Ecto neural progenitor cell (in vitro differentiated cells): ENCODE data around the gene FRMPD4.

Experiments used
- DNase-seq: peaks from one replicate; pipeline ENCODE4 v3.0.0-alpha.2; 2018; ENCODE audit warnings: low spot score

FRMPD4 gene

GRCh38 chrX:12210971-12211370, 72.7 kb downstream of the FRMPD4 start:
- no peak for DNase-seq

DNA sequence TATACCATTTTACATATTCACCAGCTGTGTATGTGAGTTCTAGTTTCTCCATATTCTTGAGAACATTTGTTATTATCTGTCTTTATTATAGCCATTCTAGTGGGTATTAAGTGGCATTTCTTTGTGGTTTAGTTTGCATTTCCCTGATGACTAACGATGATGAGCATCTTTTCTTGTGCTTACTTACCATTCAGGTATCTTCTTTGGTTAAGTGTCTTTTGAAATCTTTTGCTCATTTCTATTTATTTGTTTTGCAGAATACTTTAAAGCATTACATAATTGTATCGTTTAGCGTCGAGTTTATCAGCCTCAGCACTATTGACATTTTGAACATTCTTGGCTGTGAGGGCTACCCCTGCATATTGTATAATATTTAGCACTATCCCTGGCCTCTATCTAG, 85.4 kb downstream of the FRMPD4 start:
- DNase-seq, result no peak

GRCh38 chrX:12225107-12225506, 86.8 kb downstream of the FRMPD4 start:
- no peak for DNase-seq

DNA sequence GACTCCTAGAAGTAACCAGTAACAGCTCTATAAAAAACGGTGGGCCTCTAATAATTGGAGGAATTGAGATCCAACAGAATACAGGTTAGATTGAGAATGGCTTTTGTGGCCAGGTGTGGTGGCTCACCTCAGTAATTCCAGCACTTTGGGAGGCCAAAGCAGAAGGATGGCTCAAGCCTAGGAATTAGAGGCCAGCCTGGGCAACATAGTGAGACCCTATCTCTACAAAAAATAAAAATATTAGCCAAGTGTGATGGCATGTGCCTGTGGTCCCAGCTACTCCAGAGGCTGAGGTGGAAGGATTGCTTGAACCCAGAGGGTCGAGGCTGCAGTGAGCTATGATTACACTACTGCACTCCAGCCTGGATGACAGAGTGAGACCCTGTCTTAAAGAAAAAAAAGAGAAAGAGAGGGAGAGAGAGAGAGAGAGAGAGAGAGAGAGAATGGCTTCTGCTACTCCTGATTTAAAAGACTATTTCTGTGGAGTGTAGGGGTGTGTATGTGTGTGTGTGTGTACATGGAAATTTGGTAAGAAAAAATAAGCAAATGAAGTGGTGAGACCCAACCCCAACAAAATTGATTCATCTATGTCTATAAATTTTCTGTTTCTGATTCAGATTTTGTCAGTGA, 89.3 kb downstream of the FRMPD4 start:
- no peak for DNase-seq

- no peak for DNase-seq
Measured at GRCh38 chrX:12228862-12229261, 90.6 kb downstream of the FRMPD4 start.

DNA sequence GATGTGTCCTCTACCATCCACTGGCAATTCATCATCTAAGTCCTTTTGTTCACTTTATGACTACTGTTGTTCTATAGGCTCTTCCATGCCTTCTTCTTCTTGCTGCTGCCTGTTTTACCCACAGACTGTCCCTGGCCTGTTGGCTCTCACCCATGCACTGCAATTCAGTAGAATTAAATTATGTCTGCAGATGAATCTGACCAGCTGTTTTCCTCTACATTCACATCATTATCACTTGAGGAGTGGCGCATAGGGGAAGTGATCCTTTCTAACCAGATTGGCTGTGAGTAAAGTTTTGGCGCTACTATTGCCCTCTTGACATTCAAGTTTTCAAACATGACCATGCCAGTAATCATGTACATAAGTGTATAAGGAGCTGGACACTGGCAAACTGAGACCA, 91.7 kb downstream of the FRMPD4 start:
- no peak for DNase-seq

GRCh38 chrX:12234534-12235329, 96.5 kb downstream of the FRMPD4 start:
- DNase-seq, result no peak

DNA sequence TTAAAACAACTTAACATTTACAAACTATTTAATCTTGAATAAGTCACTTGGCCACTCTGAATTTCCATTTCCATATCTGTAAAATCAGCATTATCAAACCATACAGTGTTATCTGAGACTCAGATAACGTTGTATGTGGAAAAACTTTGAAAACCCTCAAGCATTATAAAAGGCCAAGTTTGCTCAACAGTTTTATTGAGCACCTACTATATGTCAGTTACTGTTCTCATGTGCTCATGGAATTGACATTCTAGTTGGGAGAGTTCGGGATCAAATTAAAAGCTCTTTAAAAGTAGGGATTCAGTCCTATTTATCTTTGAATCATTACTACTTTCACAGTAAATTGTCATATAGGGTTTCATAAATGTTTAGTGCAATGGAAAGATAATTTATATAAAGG, 97.9 kb downstream of the FRMPD4 start:
- DNase-seq, result no peak

- no peak for DNase-seq
Measured at GRCh38 chrX:12237131-12237530, 98.9 kb downstream of the FRMPD4 start.

DNA sequence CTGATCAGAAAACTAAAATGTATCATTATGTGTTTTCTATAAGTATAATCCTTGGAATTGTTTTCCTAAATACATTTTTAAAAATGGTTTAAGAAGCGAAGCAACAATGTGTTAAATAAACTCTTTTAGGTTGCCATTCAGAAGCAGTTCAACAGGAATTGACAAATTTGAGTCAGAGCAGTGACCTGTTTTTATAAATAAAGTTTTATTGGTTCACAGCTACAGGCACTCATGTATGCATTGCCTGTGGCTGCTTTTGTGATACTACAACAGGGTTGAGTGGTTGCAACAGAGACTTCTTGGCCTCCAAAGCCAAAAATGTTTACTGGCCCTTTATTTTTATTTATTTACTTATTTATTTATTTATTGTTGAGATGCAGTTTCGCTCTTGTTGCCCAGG, 99.5 kb downstream of the FRMPD4 start:
- no peak for DNase-seq

DNA sequence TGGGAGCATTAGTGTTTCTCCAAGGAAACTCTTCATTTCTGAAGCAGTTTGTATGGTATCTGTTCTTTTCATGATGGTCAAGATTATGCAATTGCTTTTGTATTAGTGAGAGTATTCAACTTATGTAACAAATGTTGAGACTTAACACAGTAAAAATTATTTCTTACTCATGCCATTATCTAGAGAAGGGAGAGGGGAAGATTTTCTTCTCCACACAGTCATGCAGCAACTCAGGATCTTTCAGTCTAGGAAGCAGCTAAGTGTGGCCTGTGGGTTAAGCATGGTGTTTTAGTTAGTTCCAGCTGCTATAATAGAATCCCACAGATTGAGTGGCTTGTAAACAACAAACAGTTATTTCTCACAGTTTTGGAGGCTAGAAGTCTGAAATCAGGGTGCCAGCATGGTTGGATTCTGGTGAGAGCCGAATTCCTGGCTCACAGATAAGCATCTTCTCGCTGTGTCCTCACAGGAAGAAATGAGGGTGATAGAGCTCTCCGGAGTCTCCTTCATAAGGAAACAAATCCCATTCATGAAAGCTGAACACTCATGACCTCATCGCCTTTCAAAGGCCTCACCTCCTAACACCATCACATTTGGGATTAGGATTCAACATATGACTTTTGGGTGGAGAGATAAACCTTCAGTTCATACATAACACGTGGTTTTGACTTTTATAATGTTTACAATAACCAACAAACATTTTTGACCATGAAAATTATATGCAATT, 101.2 kb downstream of the FRMPD4 start:
- DNase-seq, result no peak

GRCh38 chrX:12240491-12240890, 102.2 kb downstream of the FRMPD4 start:
- no peak for DNase-seq

DNA sequence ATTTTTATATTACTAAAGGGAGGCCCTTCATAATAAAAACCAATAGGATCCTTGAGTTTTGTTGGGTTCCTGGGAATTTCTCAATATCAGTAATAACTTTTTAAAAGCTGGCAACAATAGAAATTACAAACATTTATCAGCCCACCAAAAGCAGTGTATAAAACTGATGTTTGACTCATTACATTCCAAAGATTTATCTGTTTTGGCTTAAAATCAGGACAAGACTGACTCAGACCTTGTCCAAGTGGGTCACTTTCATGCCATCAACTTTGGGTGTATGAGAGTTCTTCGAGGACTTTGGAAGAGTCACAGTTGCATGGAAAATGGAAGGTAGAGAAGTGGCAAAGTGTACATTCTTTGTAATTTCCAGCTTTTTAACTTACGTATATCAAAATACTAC, 102.8 kb downstream of the FRMPD4 start:
- no peak for DNase-seq

GRCh38 chrX:12245650-12246645, 107.7 kb downstream of the FRMPD4 start:
- no peak for DNase-seq

DNA sequence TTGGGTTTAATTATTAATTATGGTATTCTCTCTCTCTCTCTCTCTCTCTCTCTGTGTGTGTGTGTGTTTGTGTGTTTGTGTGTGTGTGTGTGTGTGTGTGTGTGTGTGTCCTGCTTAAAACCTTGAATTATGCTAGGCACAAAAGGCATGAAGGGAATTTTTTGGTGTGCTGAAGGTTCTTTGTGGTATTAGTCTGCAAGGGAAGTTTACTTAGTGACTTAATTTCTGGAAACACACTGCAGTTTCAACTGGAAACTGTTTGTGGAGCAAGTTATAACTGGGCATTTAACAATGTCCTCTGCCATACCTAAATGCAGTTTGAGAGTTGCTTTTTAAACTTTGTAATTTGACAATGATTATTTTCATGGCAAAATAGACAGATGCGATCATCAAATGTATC, 111.7 kb downstream of the FRMPD4 start:
- no peak for DNase-seq

GRCh38 chrX:12263211-12263610, 124.9 kb downstream of the FRMPD4 start:
- DNase-seq, result no peak

DNA sequence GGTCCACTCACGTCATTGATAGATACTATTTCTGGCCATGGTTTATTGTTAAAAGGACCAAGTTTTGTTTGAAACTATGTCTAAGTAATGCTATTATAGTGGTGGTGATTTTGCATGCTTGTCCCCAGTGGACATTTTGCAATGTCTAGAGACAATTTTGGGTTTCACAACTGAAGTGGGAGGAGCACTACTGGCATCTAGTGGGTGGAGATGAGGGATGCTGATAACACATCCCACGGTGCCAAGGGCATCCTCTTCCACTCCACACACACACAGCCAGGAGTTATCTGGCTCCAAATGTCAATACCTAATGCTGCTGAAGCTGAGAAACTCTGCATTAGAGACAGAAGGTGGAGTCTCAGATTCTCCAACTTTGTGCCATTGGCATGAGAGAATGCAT, 131.2 kb downstream of the FRMPD4 start:
- DNase-seq, result no peak

DNA sequence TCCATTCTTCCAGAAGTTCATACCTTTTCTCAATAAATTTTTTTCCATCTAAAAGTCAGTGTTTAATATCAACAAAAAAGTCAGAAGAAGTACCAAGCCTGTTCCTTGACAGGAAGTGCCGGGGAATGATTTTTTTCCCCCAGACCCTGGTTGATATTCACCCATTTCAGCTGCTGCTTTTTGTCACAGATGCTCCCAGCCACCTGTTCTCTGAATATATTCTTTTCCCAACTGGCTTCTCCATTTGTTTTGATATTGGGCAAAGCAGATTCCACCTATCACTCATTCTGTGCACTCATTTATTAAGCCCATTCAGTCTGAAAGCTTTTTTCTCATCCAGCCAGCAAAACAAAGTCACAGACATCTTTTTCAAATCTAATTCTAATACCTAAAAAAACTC, 139.9 kb downstream of the FRMPD4 start:
- DNase-seq, result no peak

DNA sequence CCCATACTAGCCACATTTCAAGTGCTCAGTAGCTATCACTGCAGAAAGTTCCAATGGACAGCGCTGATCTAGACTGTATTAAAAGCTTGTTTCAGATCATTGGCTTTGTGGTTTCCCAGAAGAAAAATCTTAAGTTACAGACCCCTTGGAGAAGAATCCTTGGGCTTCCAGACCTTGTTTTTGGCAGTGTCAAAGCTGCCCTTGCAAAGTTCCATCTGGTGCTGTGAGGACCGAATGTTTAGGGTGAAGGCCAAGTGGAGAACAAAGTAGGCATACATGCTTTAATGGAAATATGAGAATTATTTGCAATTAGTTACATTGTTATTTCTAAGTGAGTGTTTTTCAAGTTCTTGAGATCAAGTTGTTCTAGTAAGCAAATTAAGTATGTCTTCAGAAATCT, 144.7 kb downstream of the FRMPD4 start:
- DNase-seq, result no peak

- DNase-seq, result no peak
Measured at GRCh38 chrX:12292996-12293765, 154.9 kb downstream of the FRMPD4 start.

DNA sequence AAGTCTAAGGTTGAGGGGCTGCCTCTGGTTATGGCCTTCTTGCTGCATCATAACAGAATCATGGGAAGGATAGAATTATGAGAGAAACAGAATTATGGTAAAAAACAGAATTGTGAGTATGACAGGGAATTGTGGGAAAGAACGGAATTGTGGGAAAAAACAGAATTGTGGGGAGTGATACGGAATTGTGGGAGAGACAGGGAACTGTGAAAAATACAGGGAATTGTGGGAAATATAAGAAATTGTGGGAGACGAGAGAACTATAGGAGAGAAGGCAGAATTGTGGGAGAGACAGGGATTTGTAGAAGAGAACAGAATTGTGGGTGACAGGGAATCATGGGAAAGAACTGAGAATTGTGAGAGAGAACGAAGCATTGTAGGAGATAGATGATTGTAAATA, 159.1 kb downstream of the FRMPD4 start:
- DNase-seq, result no peak
